Colonic mucosa (tissue), 4 donors: Measurements from ENCODE around the gene RAB11FIP4. TPM values are rescaled to one million over a fixed set of nuclear protein-coding genes. Genes with fewer than 3 reads are reported as not detected.

Experiments used
- DNase-seq: peaks from one replicate; pipeline ENCODE4 v3.0.0-alpha.2; 2020
- H3K27ac ChIP-seq: fragments of 200-600 bp; one replicate; pipeline ENCODE4 v1.8.0; 2021
- H3K27me3 ChIP-seq: fragments of 200-600 bp; one replicate; pipeline ENCODE4 v1.8.0; 2021
- H3K36me3 ChIP-seq: fragments of 200-600 bp; one replicate; pipeline ENCODE4 v1.8.0; 2021
- H3K4me1 ChIP-seq: fragments of 200-600 bp; one replicate; pipeline ENCODE4 v1.8.0; 2021; ENCODE audit warnings: mild to moderate bottlenecking
- H3K4me3 ChIP-seq: fragments of 200-600 bp; one replicate; pipeline ENCODE4 v1.8.0; 2021
- H3K9ac ChIP-seq, 2 donors: one replicate each; pipeline ENCODE4 v1.7.0; 2013; ENCODE audit warnings: control low read depth in 2 of 2, low read depth in 2 of 2, low read length in 2 of 2
- H3K9me3 ChIP-seq: fragments of 200-600 bp; one replicate; pipeline ENCODE4 v1.8.0; 2021
- CTCF ChIP-seq: fragments of 200-600 bp; IDR thresholded peaks from one replicate; pipeline ENCODE4 v1.8.0; 2022; ENCODE audit warnings: antibody characterized with exemption, mild to moderate bottlenecking
- intact Hi-C: fragments of 100-400 bp; cut with DNase I; formaldehyde crosslinking; loops from one replicate; pipeline ENCODE4 v1.14.1; 2022
- total RNA-seq, 2 donors: library from RNA; stranded (reverse); fragmentation: NEBNext Ultra II Directional in 1 of 2; extraction: Animal tissue kit (Norgen Biotek cat#: 25700) in 1 of 2; gene quantifications; one replicate each; pipeline ENCODE4 v1.2.1, GENCODE V29; 2021
- donor health status: healthy.
- donor health status: DM: no; HTN: no; CAD: no.
- donor health status: DM: no; HTN: no; CAD: no.

RAB11FIP4 gene
- total RNA-seq, 2 donors from 2014 or later, result 41.5 to 46.0 TPM

DNA sequence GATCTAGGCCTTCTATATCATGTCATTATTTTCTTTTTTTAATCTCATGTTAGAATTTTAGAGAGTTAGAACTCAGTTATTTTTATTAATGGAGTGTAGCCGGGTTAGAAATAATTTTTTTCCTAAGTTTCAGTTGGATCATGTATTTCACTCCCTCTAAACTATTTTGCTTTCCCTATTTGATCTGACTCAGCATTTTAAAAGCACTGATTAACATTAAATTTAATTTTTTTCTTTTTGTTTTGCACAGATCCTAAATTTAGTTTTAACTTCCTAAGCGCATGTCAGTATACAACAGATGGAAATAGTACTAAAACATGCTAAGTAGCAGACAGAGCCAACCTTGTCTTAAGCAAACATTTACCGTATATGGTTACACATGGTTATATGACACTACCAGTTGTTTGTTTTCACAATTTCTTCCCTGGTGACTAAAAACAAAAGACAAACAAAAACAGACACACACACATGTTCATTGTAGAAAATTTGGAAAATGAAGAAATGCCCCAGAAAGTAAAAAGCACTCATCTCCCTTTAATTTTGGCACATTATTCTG, 33.6 kb upstream of the RAB11FIP4 start:
- H3K27me3 ChIP-seq, result no peaks in the 10 kb centered on the region
- DNase-seq, result no peak
- no peak for TF ChIP-seq CTCF
- H3K4me1 ChIP-seq, result no peaks in the 10 kb centered on the region
- no peaks in the 10 kb centered on the region for H3K9me3 ChIP-seq
- H3K9ac ChIP-seq, result no peak overlapping the region
- H3K4me3 ChIP-seq, result no peak overlapping the region
- intact Hi-C loops, result no loop called here
- H3K36me3 ChIP-seq, result peaks cover 4% of the 10 kb centered on the region
- H3K27ac ChIP-seq, result no peak overlapping the region

- TF ChIP-seq CTCF, result no peak
- no peaks in the 10 kb centered on the region for H3K27me3 ChIP-seq
- no peak for DNase-seq
- H3K9ac ChIP-seq, result no peak overlapping the region
- H3K4me3 ChIP-seq, result no peak overlapping the region
- H3K36me3 ChIP-seq, result peaks cover 4% of the 10 kb centered on the region
- H3K27ac ChIP-seq, result no peak overlapping the region
- no peaks in the 10 kb centered on the region for H3K4me1 ChIP-seq
- H3K9me3 ChIP-seq, result no peaks in the 10 kb centered on the region
- intact Hi-C loops, result no loop called here
These were observed 27.5 kb upstream of the RAB11FIP4 start for GRCh38 chr17:31364012-31364411.

DNA sequence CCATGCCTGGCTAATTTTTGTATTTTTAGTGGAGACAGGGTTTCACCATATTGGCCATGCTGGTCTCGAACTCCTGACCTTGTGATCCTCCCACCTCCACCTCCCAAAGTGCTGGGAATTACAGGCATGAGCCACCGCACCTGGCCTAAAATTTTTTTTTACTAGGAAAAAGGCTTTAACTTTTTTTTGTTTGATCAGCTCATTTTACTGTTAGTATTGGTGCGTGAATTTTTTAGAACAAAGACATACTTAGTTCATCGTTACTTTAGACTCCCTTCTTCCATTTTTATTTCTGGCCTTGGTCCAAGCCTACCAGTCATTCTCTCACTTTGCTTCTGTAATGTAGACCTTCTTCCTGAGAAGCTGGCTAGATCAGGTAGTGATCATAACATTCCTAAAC, 25.4 kb upstream of the RAB11FIP4 start:
- Histone ChIP-seq H3K4me1 (no peaks in the 10 kb centered on the region), H3K27me3 (no peaks in the 10 kb centered on the region), H3K4me3 (no peak overlapping the region), H3K27ac (no peak overlapping the region), H3K9ac (no peak overlapping the region), H3K36me3 (no peaks in the 10 kb centered on the region), H3K9me3 (no peaks in the 10 kb centered on the region)
- no peak for DNase-seq
- TF ChIP-seq CTCF, result no peak
- intact Hi-C loops, result no loop called here

DNA sequence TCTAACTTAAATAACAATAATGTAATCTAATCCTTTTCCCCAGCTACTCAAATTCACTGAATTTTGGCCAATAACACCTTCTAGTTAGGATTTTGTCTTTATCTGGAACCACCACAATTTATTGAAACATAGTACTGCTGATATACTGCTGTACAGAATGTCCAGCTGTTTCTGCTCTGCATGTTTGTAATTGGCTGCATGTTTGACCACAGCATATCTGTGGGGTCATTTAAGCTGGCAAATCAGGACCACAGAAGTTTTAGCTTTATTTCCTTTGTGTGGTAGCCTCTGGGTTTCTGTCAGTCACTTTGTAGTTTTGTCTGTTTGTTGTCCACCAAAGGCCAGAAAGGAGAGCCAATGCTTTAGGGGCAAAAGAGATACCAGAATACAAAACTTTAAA, 22.2 kb upstream of the RAB11FIP4 start:
- intact Hi-C loops, result no loop called here
- H3K27ac ChIP-seq, result no peak overlapping the region
- no peaks in the 10 kb centered on the region for H3K36me3 ChIP-seq
- no peak for TF ChIP-seq CTCF
- H3K4me3 ChIP-seq, result no peak overlapping the region
- H3K4me1 ChIP-seq, result no peaks in the 10 kb centered on the region
- no peaks in the 10 kb centered on the region for H3K9me3 ChIP-seq
- H3K9ac ChIP-seq, result no peak overlapping the region
- no peaks in the 10 kb centered on the region for H3K27me3 ChIP-seq
- no peak for DNase-seq

GRCh38 chr17:31371511-31372097, 19.9 kb upstream of the RAB11FIP4 start:
- Histone ChIP-seq H3K4me1 (no peaks in the 10 kb centered on the region), H3K4me3 (no peak overlapping the region), H3K9me3 (no peaks in the 10 kb centered on the region), H3K9ac (no peak overlapping the region), H3K36me3 (no peaks in the 10 kb centered on the region), H3K27ac (no peak overlapping the region), H3K27me3 (no peaks in the 10 kb centered on the region)
- intact Hi-C loops, result no loop called here
- no peak for TF ChIP-seq CTCF
- no peak for DNase-seq
